Activated naive CD4-positive, alpha-beta T cell treated with anti-CD3 and anti-CD28 coated beads for 36 hours (primary cell): ENCODE data around the gene PPP1R1A. TPM values are rescaled to one million over a fixed set of nuclear protein-coding genes. Genes with fewer than 3 reads are reported as not detected.
A peak's percentile ranks its signal among the peaks of the same experiment; 100 is the strongest.

Experiments
- CTCF ChIA-PET: fragments of 350-600 bp; sonication (Branson Sonifier 250); formaldehyde crosslinking; loops from one replicate; lab custom pipeline; 2021; ENCODE audit warnings: antibody characterized with exemption; lab: Charles Lee
- DNase-seq: peaks from one replicate; pipeline ENCODE4 v3.0.0-alpha.2; 2020
- H3K27ac Mint-ChIP-seq: one replicate; pipeline ENCODE4 v1.8.0; 2021; ENCODE audit warnings: mild to moderate bottlenecking, mixed read lengths
- H3K27me3 Mint-ChIP-seq: one replicate; pipeline ENCODE4 v1.8.0; 2021; ENCODE audit warnings: low read depth, mixed read lengths
- H3K36me3 Mint-ChIP-seq: one replicate; pipeline ENCODE4 v1.8.0; 2021; ENCODE audit warnings: low read depth, mixed read lengths
- H3K4me1 Mint-ChIP-seq: one replicate; pipeline ENCODE4 v1.8.0; 2021; ENCODE audit warnings: low read depth, mixed read lengths
- H3K4me3 Mint-ChIP-seq: one replicate; pipeline ENCODE4 v1.8.0; 2021; ENCODE audit warnings: mild to moderate bottlenecking, moderate library complexity, mixed read lengths
- H3K9me3 Mint-ChIP-seq: one replicate; pipeline ENCODE4 v1.8.0; 2021; ENCODE audit warnings: mixed read lengths
- intact Hi-C: fragments of 100-400 bp; cut with micrococcal nuclease; formaldehyde crosslinking; loops from one replicate; pipeline ENCODE4 v1.15.1; 2023
- total RNA-seq, 2 experiments: library from RNA; stranded (reverse); gene quantifications; one replicate each; pipeline ENCODE4 v1.2.3, GENCODE V29; 2021

PPP1R1A gene
- total RNA-seq, 2 experiments from 2014 or later = not detected

DNA sequence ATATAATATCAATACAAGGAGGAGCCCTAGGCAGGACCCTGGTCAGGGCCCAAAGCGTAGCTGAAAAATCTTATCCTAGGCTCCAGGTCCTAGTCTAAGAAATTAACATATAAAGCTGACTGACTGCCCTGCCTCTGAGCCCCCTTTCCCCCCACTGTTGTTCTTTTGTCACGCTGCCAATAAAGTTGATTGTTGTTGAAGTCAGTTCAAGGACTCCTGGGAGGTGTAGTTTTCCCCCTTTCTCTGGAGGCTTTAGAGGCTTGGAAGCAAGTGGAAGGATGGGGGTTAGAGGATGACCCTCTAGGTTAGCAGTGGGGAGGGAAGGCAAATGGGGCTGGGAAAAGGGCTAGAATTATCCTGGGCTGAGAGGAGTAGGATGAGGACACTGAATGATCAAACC, 3.2 kb downstream of the PPP1R1A start:
- Mint-ChIP-seq H3K27ac (no peak overlapping the region), H3K36me3 (no peaks in the 10 kb centered on the region), H3K9me3 (no peaks in the 10 kb centered on the region), H3K4me1 (peaks cover 7% of the 10 kb centered on the region), H3K27me3 (peaks cover 48% of the 10 kb centered on the region), H3K4me3 (no peak overlapping the region)
- CTCF ChIA-PET = interaction anchor here (0.6 to 11.2 kb wide), 2 partner anchors 15 to 151 kb away, joined by 3 to 96 read pairs; no protein-coding TSS in a partner anchor
- DNase-seq = no peak
- intact Hi-C loops = no loop called here

DNA sequence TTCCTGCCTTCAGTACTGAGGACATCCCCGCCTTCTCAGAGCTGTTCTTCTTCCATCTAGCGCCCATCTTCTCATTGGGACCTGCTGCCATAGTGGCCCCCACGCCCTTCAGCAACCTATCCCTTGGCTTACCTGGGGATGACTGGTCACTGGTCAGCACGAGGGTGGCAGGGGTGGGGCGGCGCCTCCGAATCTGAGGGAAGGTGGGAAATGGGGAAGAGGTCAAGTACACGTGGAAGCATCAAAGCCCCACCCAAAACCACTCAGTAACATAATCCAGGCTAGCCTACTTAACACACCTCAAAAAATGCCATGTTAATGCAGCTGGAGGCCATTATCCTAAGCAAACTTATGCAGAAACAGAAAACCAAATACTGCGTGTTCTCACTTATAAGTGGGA, 4.3 kb downstream of the PPP1R1A start:
- H3K27me3 Mint-ChIP-seq = peaks cover 37% of the 10 kb centered on the region
- peaks cover 10% of the 10 kb centered on the region for H3K4me1 Mint-ChIP-seq
- CTCF ChIA-PET = interaction anchor here (1.0 to 11.2 kb wide), 3 partner anchors 9 to 185 kb away, joined by 3 to 96 read pairs (median 3); no protein-coding TSS in a partner anchor
- H3K27ac Mint-ChIP-seq = no peak overlapping the region
- no peaks in the 10 kb centered on the region for H3K36me3 Mint-ChIP-seq
- DNase-seq = no peak
- H3K4me3 Mint-ChIP-seq = no peak overlapping the region
- intact Hi-C loops = no loop called here
- no peaks in the 10 kb centered on the region for H3K9me3 Mint-ChIP-seq

DNA sequence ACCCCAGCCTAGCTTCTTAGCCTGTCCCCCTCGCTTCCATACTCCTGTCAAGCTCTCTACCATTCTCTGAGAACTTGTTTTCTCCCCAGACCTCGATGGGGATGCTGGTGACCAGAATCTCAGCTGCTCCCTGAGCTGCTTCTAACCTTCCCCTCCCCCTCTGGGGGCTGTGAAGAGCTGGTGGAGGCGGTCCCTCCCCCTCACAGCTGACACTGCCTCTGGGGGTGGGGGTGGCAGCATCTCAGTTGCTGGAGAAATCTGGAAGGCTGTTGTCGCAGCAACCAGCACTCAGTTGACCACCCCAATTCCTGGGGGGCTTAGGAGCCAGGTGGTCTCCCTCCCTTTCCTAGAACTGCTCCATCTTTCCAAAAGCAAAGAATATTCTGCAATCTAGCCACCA, 4.7 kb downstream of the PPP1R1A start:
- no peak for DNase-seq
- H3K27me3 Mint-ChIP-seq = peaks cover 33% of the 10 kb centered on the region
- H3K27ac Mint-ChIP-seq = no peak overlapping the region
- no peaks in the 10 kb centered on the region for H3K36me3 Mint-ChIP-seq
- H3K4me3 Mint-ChIP-seq = no peak overlapping the region
- H3K4me1 Mint-ChIP-seq = peaks cover 6% of the 10 kb centered on the region
- CTCF ChIA-PET = interaction anchor here (1.0 to 11.2 kb wide), 3 partner anchors 9 to 184 kb away, joined by 3 to 96 read pairs (median 3); no protein-coding TSS in a partner anchor
- intact Hi-C loops = no loop called here
- H3K9me3 Mint-ChIP-seq = no peaks in the 10 kb centered on the region

DNA sequence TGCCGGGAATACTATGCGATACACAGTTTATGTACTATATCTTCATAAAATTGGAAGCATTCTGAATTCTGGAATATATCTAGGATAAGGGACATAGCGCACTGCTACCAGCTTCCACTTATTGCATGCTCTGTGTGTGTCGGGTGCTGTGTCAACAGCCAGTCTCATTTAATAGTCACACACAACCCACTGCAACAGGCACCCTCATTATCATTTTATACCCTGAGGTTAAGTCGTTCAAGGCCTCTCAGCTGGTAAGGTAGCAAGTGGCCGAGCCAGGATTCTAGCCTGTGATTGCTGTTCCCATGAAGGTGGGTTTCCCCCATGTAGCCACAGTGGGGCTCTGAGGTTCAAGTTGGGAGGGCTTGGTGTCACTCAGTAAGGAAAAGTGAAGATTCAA, 7.0 kb downstream of the PPP1R1A start:
- H3K27me3 Mint-ChIP-seq = peaks cover 15% of the 10 kb centered on the region

DNA sequence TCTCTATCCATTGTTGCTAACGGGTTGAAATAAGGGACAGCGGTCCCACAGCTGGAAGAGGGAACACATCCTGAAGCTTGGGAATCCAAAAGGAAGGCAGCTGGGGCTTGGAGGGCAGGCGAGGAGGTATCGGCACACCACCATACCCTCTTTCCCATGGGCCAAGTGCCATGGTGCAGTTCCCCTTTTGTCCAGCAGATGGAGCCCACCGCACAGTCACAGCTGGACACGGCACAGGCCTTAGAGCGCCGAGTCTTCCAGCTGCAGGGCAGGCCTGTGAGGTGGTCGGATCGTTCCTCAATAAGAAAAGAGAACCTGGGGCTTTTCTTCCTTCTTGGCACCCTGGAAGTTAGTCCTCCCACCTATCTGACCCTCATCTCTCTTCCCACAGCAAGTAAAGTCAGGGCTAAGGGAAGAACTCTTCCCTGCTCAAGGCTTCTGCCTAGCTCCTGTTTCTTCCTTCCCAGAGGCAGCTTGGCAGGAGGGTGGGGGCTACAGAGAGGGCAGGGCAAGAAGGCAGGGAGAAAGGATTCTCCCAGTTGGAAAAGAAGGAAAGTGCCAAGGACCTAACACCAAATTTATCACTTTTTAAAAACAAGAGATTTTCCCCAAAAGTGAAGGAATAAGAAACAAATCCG, 8.6 kb downstream of the PPP1R1A start:
- H3K4me1 Mint-ChIP-seq = peaks cover 5% of the 10 kb centered on the region
- H3K4me3 Mint-ChIP-seq = no peak overlapping the region
- no peak overlapping the region for H3K27ac Mint-ChIP-seq
- intact Hi-C loops = loop anchor here (1.0 kb wide), 2 partner anchors 16 to 53 kb away; no protein-coding TSS in a partner anchor
- CTCF ChIA-PET = interaction anchor here (0.6 to 11.2 kb wide), 33 partner anchors 8 to 539 kb away, joined by 3 to 96 read pairs (median 4); partner anchors contain the start of genes NCKAP1L and PPP1R1A
- H3K27me3 Mint-ChIP-seq = peaks cover 6% of the 10 kb centered on the region
- no peaks in the 10 kb centered on the region for H3K9me3 Mint-ChIP-seq
- peaks cover 6% of the 10 kb centered on the region for H3K36me3 Mint-ChIP-seq
- peak; percentile 93 for DNase-seq

More for the DNA sequence above, 7.0 kb downstream of the PPP1R1A start:
- peaks cover 5% of the 10 kb centered on the region for H3K4me1 Mint-ChIP-seq
- no peak overlapping the region for H3K27ac Mint-ChIP-seq
- CTCF ChIA-PET = interaction anchor here (1.5 to 11.2 kb wide), 3 partner anchors 10 to 57 kb away, joined by 3 to 96 read pairs (median 43); partner anchors contain the start of gene PPP1R1A
- H3K9me3 Mint-ChIP-seq = no peaks in the 10 kb centered on the region
- H3K36me3 Mint-ChIP-seq = no peaks in the 10 kb centered on the region
- intact Hi-C loops = no loop called here
- DNase-seq = no peak
- H3K4me3 Mint-ChIP-seq = no peak overlapping the region

DNA sequence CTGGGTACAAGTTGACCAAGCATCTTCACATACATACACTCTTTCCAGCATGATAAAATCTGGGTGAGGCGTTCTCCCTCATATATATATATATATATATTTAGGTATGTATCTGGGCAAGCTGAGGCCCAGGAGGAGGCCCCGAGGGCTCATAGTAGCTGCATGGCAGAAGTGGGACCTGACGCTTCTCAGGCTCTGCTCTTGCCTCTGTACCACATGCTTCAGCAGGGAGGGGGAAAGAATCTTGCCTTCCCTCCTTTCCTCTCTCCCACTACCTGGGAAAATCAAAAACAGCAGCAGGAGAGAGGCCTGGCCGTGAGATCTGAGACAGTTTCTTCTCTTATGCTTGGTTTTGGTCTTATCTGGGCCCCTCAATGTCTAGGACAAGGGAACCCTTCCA, 9.2 kb downstream of the PPP1R1A start:
- no peak overlapping the region for H3K27ac Mint-ChIP-seq
- peaks cover 5% of the 10 kb centered on the region for H3K4me1 Mint-ChIP-seq
- CTCF ChIA-PET = interaction anchor here (0.6 to 11.2 kb wide), 25 partner anchors 9 to 538 kb away, joined by 3 to 96 read pairs (median 4); partner anchors contain the start of gene PPP1R1A
- intact Hi-C loops = loop anchor here (1.0 kb wide), 2 partner anchors 17 to 52 kb away; no protein-coding TSS in a partner anchor
- H3K27me3 Mint-ChIP-seq = peaks cover 3% of the 10 kb centered on the region
- H3K36me3 Mint-ChIP-seq = peaks cover 6% of the 10 kb centered on the region
- no peak overlapping the region for H3K4me3 Mint-ChIP-seq
- H3K9me3 Mint-ChIP-seq = no peaks in the 10 kb centered on the region
- no peak for DNase-seq

DNA sequence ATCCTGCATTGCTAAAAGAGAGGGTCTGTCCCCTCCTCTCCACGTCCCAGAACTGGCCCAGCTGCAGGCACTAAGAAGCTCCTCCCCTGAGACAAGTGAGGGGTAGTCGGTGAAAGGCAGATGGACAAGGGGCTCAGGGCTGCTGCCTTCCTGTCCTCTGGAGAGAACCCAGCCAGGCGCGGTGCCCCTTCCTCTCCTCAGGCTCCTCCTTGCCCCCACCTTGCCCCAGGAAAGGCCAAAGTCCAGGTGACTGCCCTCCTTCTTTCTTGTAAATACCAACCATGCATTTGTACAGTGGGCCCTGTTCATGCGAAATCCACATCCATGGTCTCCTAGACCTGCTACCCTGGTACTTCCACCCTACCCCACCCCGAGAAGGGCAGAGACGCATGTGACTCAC, 9.7 kb downstream of the PPP1R1A start:
- H3K27ac Mint-ChIP-seq = no peak overlapping the region
- intact Hi-C loops = loop anchor here (1.0 kb wide), 2 partner anchors 18 to 51 kb away; no protein-coding TSS in a partner anchor

DNA sequence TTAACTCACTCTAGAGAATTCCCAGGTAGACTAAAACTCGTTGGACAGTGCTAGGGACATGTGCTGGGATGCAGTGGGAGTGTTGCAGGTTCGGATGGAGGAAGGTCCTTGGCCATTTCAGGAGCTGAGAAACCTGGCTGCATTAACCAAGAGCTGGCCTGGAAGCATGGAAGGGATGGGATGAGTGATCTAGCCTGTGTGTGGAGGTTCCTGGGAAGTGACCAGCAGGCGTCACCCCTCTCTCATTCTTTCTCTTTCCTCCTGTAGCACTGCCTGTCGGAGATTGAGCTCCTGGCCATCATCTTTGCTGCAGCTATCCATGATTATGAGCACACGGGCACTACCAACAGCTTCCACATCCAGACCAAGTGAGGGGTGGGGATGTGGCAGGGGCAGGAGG, 15.6 kb downstream of the PPP1R1A start:
- CTCF ChIA-PET = interaction anchor here (0.9 kb wide), 1 partner anchor 23 kb away, joined by 4 read pairs; no protein-coding TSS in a partner anchor
- Mint-ChIP-seq H3K9me3 (no peaks in the 10 kb centered on the region), H3K4me1 (no peaks in the 10 kb centered on the region), H3K4me3 (no peak overlapping the region), H3K27ac (no peak overlapping the region), H3K27me3 (no peaks in the 10 kb centered on the region), H3K36me3 (peaks cover 17% of the 10 kb centered on the region)
- intact Hi-C loops = no loop called here
- no peak for DNase-seq

More for the DNA sequence above, 9.7 kb downstream of the PPP1R1A start:
- Mint-ChIP-seq H3K9me3 (no peaks in the 10 kb centered on the region), H3K4me1 (peaks cover 5% of the 10 kb centered on the region), H3K36me3 (peaks cover 6% of the 10 kb centered on the region), H3K4me3 (no peak overlapping the region), H3K27me3 (no peaks in the 10 kb centered on the region)
- CTCF ChIA-PET = interaction anchor here (1.2 to 11.2 kb wide), 8 partner anchors 12 to 80 kb away, joined by 3 to 96 read pairs (median 13); partner anchors contain the start of gene PPP1R1A
- no peak for DNase-seq

DNA sequence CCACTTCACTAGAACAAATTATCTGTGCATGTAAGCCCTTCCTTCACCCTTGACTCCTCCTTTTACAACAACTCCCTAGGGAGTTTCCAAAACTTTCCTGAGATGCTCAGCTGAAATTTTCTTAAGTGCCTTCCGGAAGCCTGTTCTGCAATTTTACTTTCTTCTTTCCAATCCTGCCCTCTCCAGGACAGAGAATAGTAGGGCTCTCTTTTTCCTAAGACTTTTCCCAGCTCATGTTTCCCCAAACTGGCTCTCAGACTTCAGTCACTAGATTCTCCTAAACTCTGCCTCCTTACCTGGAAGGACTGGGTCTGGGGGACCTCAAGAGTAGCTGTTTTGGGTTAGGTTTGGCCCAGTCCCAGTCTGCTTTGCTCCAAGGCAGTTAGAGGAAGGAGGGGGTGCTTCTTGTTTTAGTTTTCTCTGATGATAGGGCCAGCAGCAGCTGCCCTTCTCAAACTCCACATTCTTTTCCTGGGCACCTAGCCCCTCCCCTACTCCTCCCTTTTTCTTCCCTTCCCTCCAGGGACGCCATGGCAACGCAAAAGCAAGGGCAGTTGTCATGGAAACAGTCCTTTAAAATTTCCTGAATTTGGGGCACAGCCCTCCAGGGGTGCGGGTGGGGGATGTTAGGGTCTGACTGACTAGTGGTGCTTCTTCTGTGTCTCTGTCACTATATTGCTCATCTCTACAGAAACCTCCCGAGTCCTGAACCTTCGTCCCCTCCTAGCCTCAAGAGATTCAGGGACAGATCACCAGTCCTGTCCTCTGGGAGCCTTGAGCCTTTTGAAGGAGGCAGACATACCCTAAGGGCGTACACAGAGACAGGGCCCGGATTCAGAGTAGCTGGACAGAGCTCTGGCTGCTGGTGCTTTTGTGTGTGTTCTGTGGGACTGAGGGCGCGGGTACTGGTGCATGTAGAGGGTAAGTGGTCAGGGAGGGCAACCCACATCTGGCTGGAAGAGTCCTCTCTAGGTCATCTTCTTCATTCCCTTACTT, 17.0 kb downstream of the PPP1R1A start:
- no peak for DNase-seq
- intact Hi-C loops = no loop called here
- Mint-ChIP-seq H3K27ac (no peak overlapping the region), H3K4me3 (no peak overlapping the region), H3K36me3 (peaks cover 18% of the 10 kb centered on the region), H3K9me3 (no peaks in the 10 kb centered on the region), H3K4me1 (no peaks in the 10 kb centered on the region), H3K27me3 (no peaks in the 10 kb centered on the region)
- CTCF ChIA-PET = interaction anchor here (1.6 kb wide), 1 partner anchor 9 kb away, joined by 4 read pairs; no protein-coding TSS in a partner anchor

DNA sequence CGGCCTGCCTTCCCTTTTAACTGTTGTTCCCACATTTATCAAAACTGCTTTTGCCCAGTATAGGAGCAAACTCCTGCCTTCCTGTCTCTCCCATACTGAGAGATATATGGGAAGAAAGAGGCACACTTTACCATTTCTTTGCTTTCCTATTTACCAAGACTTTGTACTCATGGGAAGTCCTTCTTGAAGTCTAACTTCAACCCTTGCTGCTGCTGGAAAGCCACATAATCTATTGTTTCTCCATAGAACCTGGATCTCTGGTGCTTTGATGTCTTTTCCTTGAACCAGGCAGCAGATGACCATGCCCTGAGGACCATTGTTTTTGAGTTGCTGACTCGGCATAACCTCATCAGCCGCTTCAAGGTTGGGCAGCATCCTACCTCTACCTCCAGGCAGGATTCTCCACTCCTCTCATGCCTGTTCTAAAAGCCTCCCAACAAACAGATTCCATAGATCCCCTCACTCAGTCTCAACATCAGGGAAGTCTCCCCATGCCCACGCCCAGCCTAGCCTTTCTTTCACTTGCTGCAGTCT, 18.4 kb downstream of the PPP1R1A start:
- Mint-ChIP-seq H3K36me3 (peaks cover 14% of the 10 kb centered on the region), H3K4me1 (no peaks in the 10 kb centered on the region), H3K9me3 (no peaks in the 10 kb centered on the region), H3K27me3 (no peaks in the 10 kb centered on the region), H3K27ac (no peak overlapping the region), H3K4me3 (no peak overlapping the region)
- DNase-seq = no peak
- CTCF ChIA-PET = interaction anchor here (0.6 to 1.6 kb wide), 2 partner anchors 9 to 10 kb away, joined by 3 to 4 read pairs; no protein-coding TSS in a partner anchor
- intact Hi-C loops = no loop called here

DNA sequence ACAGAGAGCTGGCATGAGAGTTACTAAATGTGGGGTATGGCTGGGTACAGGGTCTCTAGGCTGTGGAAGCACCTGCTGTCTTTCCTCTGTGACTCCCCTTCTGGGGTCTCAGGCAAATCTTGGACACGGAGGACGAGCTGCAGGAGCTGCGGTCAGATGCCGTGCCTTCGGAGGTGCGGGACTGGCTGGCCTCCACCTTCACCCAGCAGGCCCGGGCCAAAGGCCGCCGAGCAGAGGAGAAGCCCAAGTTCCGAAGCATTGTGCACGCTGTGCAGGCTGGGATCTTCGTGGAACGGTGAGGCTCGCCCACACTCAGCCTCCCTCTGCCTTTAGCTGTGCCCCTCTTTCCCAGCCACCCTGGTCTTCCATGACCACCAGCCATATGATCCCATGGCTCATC, 19.4 kb downstream of the PPP1R1A start:
- Mint-ChIP-seq H3K27ac (no peak overlapping the region), H3K27me3 (no peaks in the 10 kb centered on the region), H3K9me3 (no peaks in the 10 kb centered on the region), H3K4me3 (no peak overlapping the region), H3K36me3 (peaks cover 12% of the 10 kb centered on the region), H3K4me1 (no peaks in the 10 kb centered on the region)
- DNase-seq = no peak
- CTCF ChIA-PET = no interaction called here
- intact Hi-C loops = no loop called here
